ENCODE results near the gene DESI2.

DNA sequence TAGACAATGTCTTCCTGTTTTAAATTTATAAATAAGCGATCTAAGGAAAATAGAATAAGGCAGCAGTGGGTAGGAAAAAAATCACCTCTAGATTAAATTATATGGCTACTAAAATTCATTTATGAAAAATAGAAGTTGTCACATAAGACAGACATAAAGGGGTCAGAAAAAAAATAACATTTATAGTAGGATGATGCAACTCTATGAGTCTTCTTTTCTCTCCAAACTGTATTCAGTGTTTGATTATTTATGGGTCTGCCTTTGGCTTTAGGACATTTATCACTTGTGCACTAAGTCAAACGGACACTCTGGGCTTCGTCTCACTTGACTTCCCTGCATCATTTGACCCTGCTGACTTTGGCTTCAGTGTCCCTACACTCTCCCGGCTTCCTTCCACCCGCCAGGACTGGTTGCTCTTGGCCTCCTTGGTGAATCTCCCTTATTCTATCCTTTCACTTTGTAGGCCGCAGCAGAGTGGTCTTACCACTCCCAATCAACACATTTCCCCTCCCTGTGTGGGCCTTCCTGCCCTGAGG is 47.0 kb upstream of the DESI2 start:
- no peak for TF ChIP-seq POLR2AphosphoS5 (IDR thresholded peaks at IDR 0.05; ENCODE audit: low read depth)
- no peak for TF ChIP-seq CTCF (IDR thresholded peaks at IDR 0.05; ENCODE audit: insufficient read depth, low read length)

All from HL-60 (cell line).